Measurements from ENCODE around the gene MAPKAPK3. TPM values are rescaled to one million over a fixed set of nuclear protein-coding genes. Genes with fewer than 3 reads are reported as not detected.

MAPKAPK3 gene
- total and polyA plus RNA-seq, 12 donors, result 134 to 496 (median 328) TPM

DNA sequence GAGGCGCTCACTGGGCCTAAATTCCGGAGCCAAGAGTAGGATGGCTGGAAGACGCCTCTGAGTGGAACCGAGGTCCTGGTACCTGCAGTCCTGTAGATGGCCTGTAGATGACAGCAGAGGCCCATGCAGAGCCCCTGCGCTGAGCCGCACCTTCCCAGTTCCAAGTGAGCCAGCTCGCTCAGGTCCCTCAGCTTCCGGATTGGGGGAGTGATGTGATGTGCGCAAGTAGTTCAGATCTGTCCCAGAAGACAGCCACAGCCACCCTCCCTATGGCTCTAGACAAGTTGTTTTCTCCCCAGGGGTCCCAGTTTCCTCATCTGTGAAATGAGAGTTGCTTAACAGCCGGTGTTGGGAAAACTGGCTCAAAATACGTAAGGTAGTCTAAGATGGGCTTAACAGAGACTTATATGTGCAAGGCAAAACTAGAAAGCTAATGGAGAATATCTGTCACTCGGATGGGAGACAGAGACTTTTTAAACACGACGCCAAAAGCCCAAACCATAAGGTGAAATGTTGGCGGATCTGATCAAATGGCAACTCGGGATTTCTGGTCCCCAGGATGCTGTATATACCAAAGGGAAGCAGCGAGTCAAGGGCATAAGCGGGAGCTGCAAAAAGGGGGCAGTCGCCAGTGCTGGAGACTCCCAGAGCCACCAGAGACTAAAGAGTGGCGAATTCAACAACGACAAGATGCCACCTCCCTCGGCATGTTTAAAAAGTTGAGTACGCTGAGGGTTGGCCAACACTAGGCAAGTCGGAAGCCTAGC is 765 bp upstream of the MAPKAPK3 start:
- no peaks in the 10 kb centered on the region for H3K27me3 ChIP-seq
- H3K9me3 ChIP-seq, result no peaks in the 10 kb centered on the region
- H3K4me1 ChIP-seq, result peaks cover 10 to 77% (median 57%) of the 10 kb centered on the region in 9 donors
- peak overlapping the region; percentile 55 to 98 (median 89) for H3K4me3 ChIP-seq
- H3K36me3 ChIP-seq, result peaks cover 0 to 8% (median 0%) of the 10 kb centered on the region in 9 donors
- DNase-seq (peak; percentile 78 to 86), ATAC-seq (peak; percentile 18 to 67 (median 49))
- 0 to 1% methylated on average over 24 of the region's 24 CpGs for WGBS, 2 donors
- TF ChIP-seq, protein P1, sequence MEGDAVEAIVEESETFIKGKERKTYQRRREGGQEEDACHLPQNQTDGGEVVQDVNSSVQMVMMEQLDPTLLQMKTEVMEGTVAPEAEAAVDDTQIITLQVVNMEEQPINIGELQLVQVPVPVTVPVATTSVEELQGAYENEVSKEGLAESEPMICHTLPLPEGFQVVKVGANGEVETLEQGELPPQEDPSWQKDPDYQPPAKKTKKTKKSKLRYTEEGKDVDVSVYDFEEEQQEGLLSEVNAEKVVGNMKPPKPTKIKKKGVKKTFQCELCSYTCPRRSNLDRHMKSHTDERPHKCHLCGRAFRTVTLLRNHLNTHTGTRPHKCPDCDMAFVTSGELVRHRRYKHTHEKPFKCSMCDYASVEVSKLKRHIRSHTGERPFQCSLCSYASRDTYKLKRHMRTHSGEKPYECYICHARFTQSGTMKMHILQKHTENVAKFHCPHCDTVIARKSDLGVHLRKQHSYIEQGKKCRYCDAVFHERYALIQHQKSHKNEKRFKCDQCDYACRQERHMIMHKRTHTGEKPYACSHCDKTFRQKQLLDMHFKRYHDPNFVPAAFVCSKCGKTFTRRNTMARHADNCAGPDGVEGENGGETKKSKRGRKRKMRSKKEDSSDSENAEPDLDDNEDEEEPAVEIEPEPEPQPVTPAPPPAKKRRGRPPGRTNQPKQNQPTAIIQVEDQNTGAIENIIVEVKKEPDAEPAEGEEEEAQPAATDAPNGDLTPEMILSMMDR (IDR thresholded peaks at IDR 0.05), result peak; percentile 96 to 100 (median 99)
- peak overlapping the region in 9 of 10 donors; percentile 76 to 98 (median 96) for H3K27ac ChIP-seq
- intact Hi-C loops (cut with DNase I), result loop anchor here in 7 of 10 donors (1.0 to 10.0 kb wide), 8 partner anchors 36 to 816 kb away; partner anchors contain the start of gene MANF (in 3 of the 7)

DNA sequence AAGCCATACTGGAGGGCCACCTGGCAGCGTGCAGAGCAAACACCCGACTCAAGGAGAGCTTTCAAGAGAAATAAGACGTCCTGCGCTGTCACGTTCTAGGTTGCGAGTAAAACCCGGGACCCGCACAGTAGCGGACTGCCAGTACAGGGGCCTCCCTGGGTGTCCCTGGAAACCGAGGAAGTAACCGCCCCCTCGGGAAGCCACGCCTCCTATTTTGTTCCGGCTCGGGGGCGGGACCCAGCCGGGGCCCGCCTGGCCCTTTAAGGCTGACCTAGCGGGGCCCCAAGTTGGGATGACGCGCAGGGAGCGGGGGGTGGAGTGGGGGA is 218 bp upstream of the MAPKAPK3 start:
- Histone ChIP-seq H3K4me3 (peak overlapping the region; percentile 55 to 98 (median 89)), H3K27me3 (no peaks in the 10 kb centered on the region), H3K27ac (peak overlapping the region in 9 of 10 donors; percentile 80 to 98 (median 96)), H3K36me3 (peaks cover 0 to 11% (median 0%) of the 10 kb centered on the region in 9 donors), H3K9me3 (no peaks in the 10 kb centered on the region), H3K4me1 (peaks cover 10 to 79% (median 60%) of the 10 kb centered on the region in 9 donors)
- intact Hi-C loops (cut with DNase I), result loop anchor here in 7 of 10 donors (1.0 to 10.0 kb wide), 8 partner anchors 36 to 816 kb away; partner anchors contain the start of gene MANF (in 3 of the 7)
- peak; percentile 92 to 93 for DNase-seq
- TF ChIP-seq, protein P1 (IDR thresholded peaks at IDR 0.05), result no peak
- ATAC-seq, result peak; percentile 66 to 84 (median 78)
- 0 to 1% methylated on average over 22 of the region's 22 CpGs for WGBS, 2 donors

DNA sequence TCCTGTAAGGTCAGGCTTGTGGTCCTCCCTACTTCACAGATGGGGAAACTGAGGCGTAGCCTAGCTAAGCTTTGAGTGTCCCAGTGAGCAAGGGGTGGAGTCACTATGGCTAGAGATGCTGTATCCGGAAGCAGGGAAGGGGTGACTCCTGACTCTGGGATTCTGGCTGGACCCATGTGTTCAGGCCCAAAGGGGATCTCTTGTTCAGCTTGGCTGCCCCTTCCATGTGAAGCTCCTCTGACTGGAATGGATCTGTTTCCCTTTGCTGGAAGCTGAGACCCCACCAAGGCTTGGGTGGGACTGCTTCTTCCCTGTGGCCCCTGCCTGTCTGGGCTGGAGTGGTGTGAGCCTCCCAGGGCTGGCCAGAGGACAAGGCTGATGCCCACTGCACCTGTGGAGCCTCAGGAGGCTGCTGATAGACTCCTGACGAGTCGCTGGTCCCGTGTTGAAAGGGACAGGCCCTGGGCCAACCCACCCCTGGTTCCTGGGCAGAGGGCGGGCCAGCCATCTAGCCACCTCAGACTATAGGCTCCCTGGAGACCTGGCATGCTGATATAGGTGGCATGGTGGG is 1.0 kb downstream of the MAPKAPK3 start:
- Histone ChIP-seq H3K4me3 (peak overlapping the region; percentile 76 to 98 (median 92)), H3K27me3 (no peaks in the 10 kb centered on the region), H3K36me3 (peaks cover 0 to 21% (median 0%) of the 10 kb centered on the region in 9 donors), H3K9me3 (no peaks in the 10 kb centered on the region), H3K4me1 (peaks cover 9 to 81% (median 63%) of the 10 kb centered on the region in 9 donors), H3K27ac (peak overlapping the region; percentile 85 to 98 (median 96))
- ATAC-seq, result peak in 6 of 8 donors; percentile 5 to 51 (median 26)
- DNase-seq, result peak; percentile 54 to 63
- WGBS, 2 donors, result 22 to 50% methylated on average over 6 of the region's 6 CpGs
- TF ChIP-seq, protein P1 (IDR thresholded peaks at IDR 0.05), result no peak
- intact Hi-C loops (cut with DNase I), result loop anchor here in 7 of 10 donors (2.0 to 10.0 kb wide), 8 partner anchors 31 to 814 kb away; partner anchors contain the start of gene MANF (in 3 of the 7)

DNA sequence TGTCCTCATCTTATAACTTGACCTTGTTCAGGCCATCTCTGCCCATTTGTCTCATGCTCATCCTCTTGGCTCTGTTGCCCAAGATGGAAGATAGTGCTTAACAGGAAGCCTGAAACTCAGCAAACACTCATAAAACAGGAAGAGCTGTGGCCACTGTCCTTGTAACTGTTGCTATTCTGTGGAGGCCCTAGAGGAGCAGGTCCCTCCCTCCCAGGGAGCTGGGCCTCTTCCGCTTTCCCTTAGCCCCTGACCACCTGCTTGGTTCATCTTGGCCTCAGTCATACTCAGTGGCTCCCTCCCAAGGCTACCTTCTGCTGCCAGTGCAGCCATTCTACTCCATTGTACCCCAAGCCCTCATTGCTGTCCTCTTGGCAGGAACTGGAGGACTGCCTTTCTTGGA is 3.5 kb downstream of the MAPKAPK3 start:
- peaks cover 14 to 94% (median 77%) of the 10 kb centered on the region in 9 donors for H3K4me1 ChIP-seq
- H3K9me3 ChIP-seq, result no peaks in the 10 kb centered on the region
- DNase-seq (no peak), ATAC-seq (no peak)
- peak overlapping the region in 1 of 10 donors; percentile 98 for H3K4me3 ChIP-seq
- 69 to 85% methylated on average over 1 of the region's 1 CpG for WGBS, 2 donors
- TF ChIP-seq, protein P1 (IDR thresholded peaks at IDR 0.05), result peak in 2 of 9 donors; percentile 12 to 18
- intact Hi-C loops (cut with DNase I), result loop anchor here in 3 of 10 donors (5.0 to 10.0 kb wide), 3 partner anchors 754 to 767 kb away; partner anchors contain the start of gene MANF (in 1 of the 3)
- no peaks in the 10 kb centered on the region for H3K27me3 ChIP-seq
- peak overlapping the region; percentile 30 to 98 (median 96) for H3K27ac ChIP-seq
- H3K36me3 ChIP-seq, result peaks cover 0 to 33% (median 0%) of the 10 kb centered on the region in 9 donors

All from heart right ventricle (tissue), 16 donors.